G401 (cell line): ENCODE results near the gene GSE1. TPM values are rescaled to one million over a fixed set of nuclear protein-coding genes. Genes with fewer than 3 reads are reported as not detected.

ENCODE experiments used
- DNase-seq: peaks from one replicate; pipeline ENCODE4 v3.0.0-alpha.2; 2015; ENCODE audit warnings: low spot score
- in situ Hi-C: cut with HindIII; loops from 2 replicates; pipeline ENCODE4 v1.10.0; 2016; ENCODE audit warnings: low sequenced_read_pairs, mixed read lengths
- total RNA-seq: library from RNA; depleted of rRNA; stranded (reverse); fragments of >200 nt; shearing (Covaris generic); gene quantifications from 2 replicates; pipeline ENCODE4 v1.2.3, GENCODE V29; 2014

GSE1 gene
- total RNA-seq, 1 experiment from 2014 or later: 35.6 TPM

DNA sequence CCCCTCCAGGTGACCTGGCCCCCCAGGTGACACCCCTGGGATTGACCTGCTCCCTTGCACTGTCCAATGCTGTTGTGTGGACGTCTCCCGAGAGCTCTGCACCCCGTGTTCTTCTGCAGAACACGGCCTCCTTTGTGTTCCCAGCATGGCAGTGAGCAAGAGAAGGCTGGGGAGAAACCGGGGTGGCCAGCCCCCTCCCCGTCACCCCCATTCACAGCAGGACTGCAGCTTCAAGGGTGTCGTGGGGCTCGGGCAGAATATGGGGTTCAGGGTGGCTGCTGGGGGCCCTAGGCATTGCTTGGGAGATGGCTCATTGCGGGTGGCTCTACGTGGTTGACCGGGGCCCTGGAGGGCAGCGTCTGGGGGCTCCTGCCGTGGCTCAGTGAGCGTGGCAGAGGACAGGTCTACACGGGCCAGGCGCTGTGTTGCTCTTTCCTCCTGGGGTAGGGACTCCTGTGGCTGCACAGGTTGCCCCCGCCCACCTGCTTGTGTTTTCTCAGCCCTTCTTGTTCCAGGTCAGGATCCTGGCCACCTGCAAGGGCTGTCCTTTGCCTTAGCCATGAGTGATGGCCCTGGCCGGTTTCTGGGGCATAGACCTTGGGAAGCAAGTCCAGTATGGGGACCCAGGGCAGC is 12.5 kb downstream of the GSE1 start:
- in situ Hi-C loops: no loop called here
- no peak for DNase-seq

GRCh38 chr16:85626191-85626981 is 13.3 kb downstream of the GSE1 start:
- in situ Hi-C loops: no loop called here
- DNase-seq: no peak

GRCh38 chr16:85627089-85627488 is 14.0 kb downstream of the GSE1 start:
- no peak for DNase-seq
- in situ Hi-C loops: no loop called here

- in situ Hi-C loops: no loop called here
- DNase-seq: peak; percentile 73
Observed at GRCh38 chr16:85627526-85628264, 14.6 kb downstream of the GSE1 start.

DNA sequence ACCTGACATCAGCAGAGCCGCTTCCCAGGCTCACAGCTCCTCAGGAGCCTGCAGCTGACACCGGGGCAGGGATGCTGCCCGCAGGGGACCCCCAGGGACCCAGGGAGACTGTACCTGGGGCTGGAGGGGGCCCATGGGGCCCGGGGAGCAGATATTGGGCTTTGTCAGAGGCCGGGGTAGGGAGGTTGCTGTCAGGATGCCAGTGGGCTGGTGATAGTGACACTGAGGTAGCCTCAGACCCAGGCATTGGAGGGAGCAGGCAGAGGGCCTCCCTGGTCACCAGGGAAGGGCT is 15.1 kb downstream of the GSE1 start:
- in situ Hi-C loops: no loop called here
- no peak for DNase-seq

DNA sequence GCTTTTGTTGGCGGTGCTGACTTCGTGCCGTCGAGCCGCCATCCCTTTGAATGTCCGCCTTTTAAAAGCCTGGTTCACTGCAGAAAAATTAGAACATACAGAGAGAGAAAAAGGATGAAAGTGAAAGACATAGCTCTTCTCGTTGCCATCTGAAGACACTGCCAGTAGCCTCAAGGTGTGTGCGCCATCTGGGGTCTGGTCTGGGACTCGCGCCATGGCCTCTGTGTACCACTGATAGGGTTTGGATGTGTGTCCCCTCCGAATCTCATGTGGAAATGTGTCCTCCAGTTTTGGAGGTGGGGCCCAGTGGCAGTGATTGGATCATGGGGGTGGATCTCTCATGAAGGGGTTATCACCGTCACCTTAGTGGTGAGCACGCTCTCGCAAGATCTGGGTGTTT is 15.5 kb downstream of the GSE1 start:
- no peak for DNase-seq
- in situ Hi-C loops: no loop called here

DNA sequence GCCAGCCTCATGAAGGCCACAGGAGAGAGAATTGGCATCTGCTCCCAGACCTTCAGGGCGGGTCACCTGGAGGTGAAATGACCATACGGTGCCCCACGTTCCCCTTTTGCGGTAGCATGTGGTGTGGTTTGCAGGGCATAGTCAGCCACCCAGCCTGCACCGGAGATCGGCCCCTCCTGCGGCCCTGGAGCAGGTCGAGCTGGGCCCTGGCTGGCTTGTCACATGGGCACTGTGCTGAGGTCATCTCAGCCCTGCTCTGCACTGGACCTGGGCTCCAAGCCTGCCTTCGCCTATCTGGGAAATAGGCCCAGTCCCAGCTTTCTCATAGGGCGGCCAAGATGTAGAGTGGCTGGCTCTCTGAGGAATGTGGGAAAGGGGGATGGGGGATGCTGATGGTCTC is 16.2 kb downstream of the GSE1 start:
- DNase-seq: no peak
- in situ Hi-C loops: no loop called here

DNA sequence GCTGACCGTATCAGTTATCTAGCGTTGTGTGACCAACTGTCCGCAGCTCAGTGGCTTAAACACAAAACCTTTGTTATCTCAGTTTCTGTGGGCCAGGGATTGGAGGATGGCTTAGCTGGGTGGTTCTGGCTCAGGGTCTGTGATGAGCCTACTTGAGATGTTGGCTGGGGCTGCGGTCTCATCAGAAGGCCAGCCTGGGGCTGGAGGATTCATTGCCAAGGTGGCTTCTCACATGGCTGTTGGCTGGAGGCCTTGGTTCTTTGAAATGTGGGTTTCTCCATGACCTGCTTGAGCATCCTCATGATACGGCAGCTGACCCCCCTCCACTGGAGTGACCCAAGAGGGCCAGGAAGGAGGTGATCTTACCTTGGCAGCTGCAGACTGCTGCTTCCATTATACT is 16.7 kb downstream of the GSE1 start:
- no peak for DNase-seq
- in situ Hi-C loops: no loop called here

GRCh38 chr16:85631230-85631629 is 18.1 kb downstream of the GSE1 start:
- in situ Hi-C loops: no loop called here
- DNase-seq: no peak

DNA sequence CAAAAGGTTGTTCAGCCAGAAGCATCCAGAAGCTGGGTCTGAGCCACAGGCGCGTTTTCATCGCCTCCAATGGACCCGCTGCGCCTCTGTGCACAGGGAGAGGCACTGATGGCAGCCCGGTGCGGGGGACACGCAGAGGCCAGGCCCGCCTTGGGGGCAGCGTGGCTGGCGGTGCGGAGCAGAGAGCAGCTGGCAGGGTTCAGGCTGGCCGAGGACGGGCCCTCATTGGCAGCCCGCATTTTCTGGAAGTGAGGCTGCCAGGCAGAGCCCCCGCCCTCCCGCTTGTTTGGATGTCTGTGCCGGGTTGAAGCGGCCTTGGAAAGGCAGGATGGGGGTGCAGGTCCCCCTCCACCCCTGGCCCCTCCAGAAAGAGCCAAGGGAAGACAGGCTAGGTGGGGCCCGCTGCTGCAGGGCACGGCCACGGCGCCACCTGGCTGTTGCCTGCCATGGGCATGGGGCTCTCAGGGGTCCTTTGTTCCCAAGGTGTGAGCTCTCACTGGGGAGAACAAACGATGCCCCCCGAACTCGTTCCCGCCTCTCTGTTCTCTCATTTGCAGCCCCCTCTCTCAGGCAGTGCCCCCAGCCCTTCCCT is 18.8 kb downstream of the GSE1 start:
- DNase-seq: no peak
- in situ Hi-C loops: no loop called here

GRCh38 chr16:85632709-85633437 is 19.8 kb downstream of the GSE1 start:
- in situ Hi-C loops: no loop called here
- DNase-seq: no peak

GRCh38 chr16:85633438-85633743 is 20.3 kb downstream of the GSE1 start:
- in situ Hi-C loops: no loop called here
- DNase-seq: no peak

- in situ Hi-C loops: no loop called here
- no peak for DNase-seq
Observed at GRCh38 chr16:85633888-85634287, 20.8 kb downstream of the GSE1 start.

- in situ Hi-C loops: no loop called here
- DNase-seq: no peak
Observed at GRCh38 chr16:85634747-85635544, 21.8 kb downstream of the GSE1 start.

DNA sequence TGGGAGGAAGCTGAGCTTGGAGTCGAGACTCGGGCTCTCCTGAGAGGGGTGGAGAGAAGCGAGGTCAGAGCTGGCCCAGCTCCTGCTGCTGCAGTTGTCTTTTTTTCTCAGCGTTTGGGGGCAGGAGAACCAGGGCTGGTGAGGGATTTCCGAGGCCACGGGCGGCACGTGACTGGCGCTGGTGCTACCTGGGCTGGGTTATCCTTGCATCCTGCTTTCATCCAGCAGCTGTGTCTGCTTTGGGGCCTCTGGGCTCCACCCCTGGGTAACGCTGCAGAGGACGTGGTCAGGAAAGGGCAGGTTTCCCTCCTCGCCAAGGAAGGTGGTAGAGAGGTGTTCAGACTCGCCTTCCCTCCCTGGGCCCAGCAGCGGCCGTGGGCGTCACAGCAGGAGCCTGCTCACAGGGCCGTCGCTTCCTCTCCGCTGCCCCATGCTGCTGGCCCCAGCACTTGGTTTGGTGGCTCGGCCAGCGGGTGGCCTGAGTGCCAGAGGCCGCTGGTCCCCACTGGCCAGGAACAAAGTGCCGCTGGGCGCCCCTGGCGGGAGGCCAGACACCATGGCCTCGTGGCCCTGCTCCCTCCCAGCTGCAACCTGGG is 22.5 kb downstream of the GSE1 start:
- in situ Hi-C loops: no loop called here
- no peak for DNase-seq

- in situ Hi-C loops: no loop called here
- DNase-seq: no peak
Observed at GRCh38 chr16:85636234-85636812, 23.2 kb downstream of the GSE1 start.

DNA sequence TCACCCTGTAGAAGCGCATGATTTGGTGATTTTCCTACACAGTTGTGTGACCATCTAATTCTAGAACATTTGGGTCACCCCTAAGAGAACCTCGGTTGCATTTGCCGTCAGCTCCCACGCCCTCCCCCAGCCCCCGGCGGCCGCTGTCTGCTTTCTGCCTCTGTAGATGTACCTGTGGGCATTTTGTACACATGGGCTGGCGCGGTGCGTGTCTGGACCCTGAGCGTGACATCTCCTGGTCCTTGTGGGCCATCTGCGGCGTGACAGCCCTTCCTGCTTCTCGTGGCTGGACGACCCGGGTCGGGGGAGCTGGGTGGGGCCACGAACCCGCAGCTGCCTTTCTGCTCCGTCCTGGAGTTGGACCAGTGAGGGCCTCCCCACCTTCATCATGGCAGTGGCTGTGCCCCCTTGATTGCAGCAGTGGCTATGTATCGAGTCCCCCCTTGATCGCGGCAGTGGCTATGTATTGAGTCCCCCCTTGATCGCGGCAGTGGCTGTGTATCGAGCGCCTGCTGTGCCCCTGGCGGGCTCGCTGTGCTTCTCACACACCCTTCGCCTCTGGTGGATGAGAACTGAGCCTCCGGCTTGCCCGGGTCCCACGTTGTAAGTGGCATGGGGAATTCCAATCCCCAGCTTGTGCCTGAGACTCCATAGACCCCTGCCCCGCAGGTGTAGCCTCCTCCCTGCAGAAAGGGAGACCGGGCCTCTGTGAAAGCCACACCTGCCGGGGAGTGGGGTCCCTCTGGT is 24.1 kb downstream of the GSE1 start:
- in situ Hi-C loops: no loop called here
- DNase-seq: no peak
